HFFc6 (cell line): ENCODE measurements around the gene SIDT2. TPM values are rescaled to one million over a fixed set of nuclear protein-coding genes. Genes with fewer than 3 reads are reported as not detected.

Experiments
- DNase-seq: peaks from one replicate; pipeline ENCODE4 v3.0.0-alpha.2; 2018
- H3K27ac Mint-ChIP-seq: 2 replicates; pipeline ENCODE4 v1.8.0; 2020; ENCODE audit warnings: mild to moderate bottlenecking, mixed read lengths
- H3K27me3 Mint-ChIP-seq: 2 replicates; pipeline ENCODE4 v1.8.0; 2021; ENCODE audit warnings: mild to moderate bottlenecking, moderate library complexity, mixed read lengths; ENCODE audit not compliant: insufficient read depth
- H3K36me3 Mint-ChIP-seq: 2 replicates; pipeline ENCODE4 v1.8.0; 2021; ENCODE audit warnings: low read depth, mixed read lengths
- H3K4me1 Mint-ChIP-seq: 2 replicates; pipeline ENCODE4 v1.8.0; 2020; ENCODE audit warnings: low read depth, mixed read lengths
- H3K4me3 Mint-ChIP-seq: 2 replicates; pipeline ENCODE4 v1.8.0; 2020; ENCODE audit warnings: mild to moderate bottlenecking, moderate library complexity, mixed read lengths
- H3K9me3 Mint-ChIP-seq: 2 replicates; pipeline ENCODE4 v1.8.0; 2020; ENCODE audit warnings: mild to moderate bottlenecking, mixed read lengths
- total RNA-seq, 6 experiments: library from RNA; stranded (reverse); fragmentation: NEBNext Ultra II Directional; extraction: Animal tissue kit (Norgen Biotek cat#: 25700); gene quantifications; 2 replicates in 1 of 6; 3 replicates in 5 of 6; pipeline ENCODE4 v1.2.3, GENCODE V29; 2021
- TF ChIP-seq, protein P1 (sequence below): fragments of 200-600 bp; sonication (generic); IDR thresholded peaks from 2 replicates; pipeline ENCODE4 v1.5.0; 2021; ENCODE audit warnings: antibody characterized with exemption, mild to moderate bottlenecking

The SIDT2 gene
- total RNA-seq, 6 experiments from 2014 or later, result 33.9 to 53.9 (median 37.7) TPM

DNA sequence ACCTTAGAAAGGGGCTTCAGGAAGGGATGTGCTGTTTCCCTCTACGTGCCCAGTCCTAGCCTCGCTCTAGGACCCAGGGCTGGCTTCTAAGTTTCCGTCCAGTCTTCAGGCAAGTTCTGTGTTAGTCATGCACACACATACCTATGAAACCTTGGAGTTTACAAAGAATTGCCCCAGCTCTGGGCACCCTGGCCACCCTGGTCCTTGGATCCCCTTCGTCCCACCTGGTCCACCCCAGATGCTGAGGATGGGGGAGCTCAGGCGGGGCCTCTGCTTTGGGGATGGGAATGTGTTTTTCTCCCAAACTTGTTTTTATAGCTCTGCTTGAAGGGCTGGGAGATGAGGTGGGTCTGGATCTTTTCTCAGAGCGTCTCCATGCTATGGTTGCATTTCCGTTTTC lies 18.5 kb downstream of the SIDT2 start:
- TF ChIP-seq, protein P1, sequence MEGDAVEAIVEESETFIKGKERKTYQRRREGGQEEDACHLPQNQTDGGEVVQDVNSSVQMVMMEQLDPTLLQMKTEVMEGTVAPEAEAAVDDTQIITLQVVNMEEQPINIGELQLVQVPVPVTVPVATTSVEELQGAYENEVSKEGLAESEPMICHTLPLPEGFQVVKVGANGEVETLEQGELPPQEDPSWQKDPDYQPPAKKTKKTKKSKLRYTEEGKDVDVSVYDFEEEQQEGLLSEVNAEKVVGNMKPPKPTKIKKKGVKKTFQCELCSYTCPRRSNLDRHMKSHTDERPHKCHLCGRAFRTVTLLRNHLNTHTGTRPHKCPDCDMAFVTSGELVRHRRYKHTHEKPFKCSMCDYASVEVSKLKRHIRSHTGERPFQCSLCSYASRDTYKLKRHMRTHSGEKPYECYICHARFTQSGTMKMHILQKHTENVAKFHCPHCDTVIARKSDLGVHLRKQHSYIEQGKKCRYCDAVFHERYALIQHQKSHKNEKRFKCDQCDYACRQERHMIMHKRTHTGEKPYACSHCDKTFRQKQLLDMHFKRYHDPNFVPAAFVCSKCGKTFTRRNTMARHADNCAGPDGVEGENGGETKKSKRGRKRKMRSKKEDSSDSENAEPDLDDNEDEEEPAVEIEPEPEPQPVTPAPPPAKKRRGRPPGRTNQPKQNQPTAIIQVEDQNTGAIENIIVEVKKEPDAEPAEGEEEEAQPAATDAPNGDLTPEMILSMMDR, result no peak
- H3K4me3 Mint-ChIP-seq, result no peak overlapping the region; the same call in 1 of the 2 replicates
- no peaks in the 10 kb centered on the region for H3K9me3 Mint-ChIP-seq
- peaks cover 11% of the 10 kb centered on the region for H3K27me3 Mint-ChIP-seq
- DNase-seq, result no peak
- peaks cover 29% of the 10 kb centered on the region for H3K36me3 Mint-ChIP-seq
- peak overlapping the region; percentile 95 for H3K27ac Mint-ChIP-seq
- H3K4me1 Mint-ChIP-seq, result peaks cover 40% of the 10 kb centered on the region

DNA sequence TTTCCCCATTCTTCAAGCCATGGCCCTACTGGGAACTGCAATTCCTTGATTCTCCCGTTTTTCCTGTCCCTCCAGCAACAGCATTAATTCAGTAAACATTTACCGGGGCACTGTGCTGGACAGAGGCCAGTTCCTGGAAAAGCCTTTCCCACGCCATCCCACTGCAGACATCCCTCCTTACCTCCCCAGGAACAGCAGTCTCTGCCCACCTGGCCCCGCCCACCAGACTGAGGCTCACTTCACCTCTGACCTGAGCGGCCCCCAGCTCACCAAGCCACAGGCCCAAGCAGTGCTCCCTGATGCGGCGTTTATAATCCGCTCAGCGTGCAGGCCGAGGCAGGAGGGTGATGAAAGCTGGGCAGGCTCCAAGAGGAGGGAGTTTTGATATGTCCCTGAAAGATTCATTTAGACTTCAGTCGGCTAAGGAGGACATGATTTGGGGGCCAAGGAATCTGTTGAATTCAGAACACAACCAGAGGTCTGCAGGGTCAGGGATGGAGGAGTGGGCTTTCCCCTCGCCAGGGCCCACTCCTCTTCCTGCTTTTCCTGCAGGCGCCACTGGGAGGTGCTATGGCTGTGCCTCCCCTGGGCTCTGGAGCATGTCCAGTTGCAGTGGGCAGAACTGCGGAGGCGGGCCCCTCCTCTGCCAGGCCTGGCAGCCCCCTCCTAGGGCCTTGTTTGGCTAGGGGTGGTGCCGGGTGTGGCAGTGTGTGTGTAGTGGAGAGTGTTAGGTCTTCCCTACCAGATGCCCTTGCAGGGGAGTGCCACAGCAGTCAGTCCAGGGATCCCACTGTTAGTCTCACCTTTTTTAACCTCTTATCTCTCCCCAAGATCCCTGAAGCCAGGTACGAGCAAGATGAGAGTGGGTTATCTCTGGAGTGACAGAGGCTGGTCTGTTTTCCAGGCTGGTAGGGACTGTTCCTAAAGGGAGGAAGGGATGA lies 19.2 kb downstream of the SIDT2 start:
- Mint-ChIP-seq H3K9me3 (no peaks in the 10 kb centered on the region), H3K36me3 (peaks cover 29% of the 10 kb centered on the region), H3K4me3 (peak overlapping the region; percentile 93), H3K27me3 (peaks cover 11% of the 10 kb centered on the region), H3K27ac (peak overlapping the region; percentile 95), H3K4me1 (peaks cover 48% of the 10 kb centered on the region)
- no peak for DNase-seq
- TF ChIP-seq, protein P1, result peak; percentile 70

DNA sequence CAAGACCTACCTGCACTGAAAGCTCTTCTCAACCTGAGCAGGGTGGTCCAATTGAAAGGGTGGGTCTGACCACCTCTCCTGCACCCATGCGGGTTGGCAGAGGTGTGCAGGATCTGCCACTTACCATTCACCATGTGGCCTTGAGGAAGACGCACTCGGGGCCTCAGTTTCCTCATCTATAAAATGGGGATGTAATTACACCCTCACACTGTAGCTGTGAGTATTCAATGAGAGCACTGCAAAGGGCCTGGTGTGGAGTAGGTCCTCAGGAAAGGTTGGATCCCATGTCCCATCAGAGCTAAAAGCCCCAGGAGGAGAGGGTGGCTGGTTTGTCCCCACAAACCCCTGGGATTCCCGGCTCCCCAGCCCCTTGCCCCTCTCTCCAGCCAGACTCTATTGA lies 20.1 kb downstream of the SIDT2 start:
- Mint-ChIP-seq H3K4me1 (peaks cover 57% of the 10 kb centered on the region), H3K9me3 (no peaks in the 10 kb centered on the region), H3K27ac (peak overlapping the region; percentile 95), H3K27me3 (peaks cover 9% of the 10 kb centered on the region), H3K36me3 (peaks cover 34% of the 10 kb centered on the region), H3K4me3 (peak overlapping the region; percentile 93)
- DNase-seq, result no peak
- TF ChIP-seq, protein P1, result no peak

DNA sequence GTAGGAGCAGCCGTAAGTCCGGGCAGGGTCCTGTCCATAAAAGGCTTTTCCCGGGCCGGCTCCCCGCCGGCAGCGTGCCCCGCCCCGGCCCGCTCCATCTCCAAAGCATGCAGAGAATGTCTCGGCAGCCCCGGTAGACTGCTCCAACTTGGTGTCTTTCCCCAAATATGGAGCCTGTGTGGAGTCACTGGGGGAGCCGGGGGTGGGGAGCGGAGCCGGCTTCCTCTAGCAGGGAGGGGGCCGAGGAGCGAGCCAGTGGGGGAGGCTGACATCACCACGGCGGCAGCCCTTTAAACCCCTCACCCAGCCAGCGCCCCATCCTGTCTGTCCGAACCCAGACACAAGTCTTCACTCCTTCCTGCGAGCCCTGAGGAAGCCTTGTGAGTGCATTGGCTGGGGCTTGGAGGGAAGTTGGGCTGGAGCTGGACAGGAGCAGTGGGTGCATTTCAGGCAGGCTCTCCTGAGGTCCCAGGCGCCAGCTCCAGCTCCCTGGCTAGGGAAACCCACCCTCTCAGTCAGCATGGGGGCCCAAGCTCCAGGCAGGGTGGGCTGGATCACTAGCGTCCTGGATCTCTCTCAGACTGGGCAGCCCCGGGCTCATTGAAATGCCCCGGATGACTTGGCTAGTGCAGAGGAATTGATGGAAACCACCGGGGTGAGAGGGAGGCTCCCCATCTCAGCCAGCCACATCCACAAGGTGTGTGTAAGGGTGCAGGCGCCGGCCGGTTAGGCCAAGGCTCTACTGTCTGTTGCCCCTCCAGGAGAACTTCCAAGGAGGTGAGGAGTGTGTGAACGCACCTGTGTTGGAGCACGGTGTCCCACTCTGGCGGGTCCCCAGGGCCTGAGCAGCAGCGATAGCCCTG lies 20.7 kb downstream of the SIDT2 start, which contains the start of gene TAGLN:
TAGLN (plus strand) TSS at position 318 of the 863 bp plus-strand sequence. CDS start 3,644 bp downstream, outside the sequence.
- DNase-seq, result peak; percentile 94
- H3K36me3 Mint-ChIP-seq, result peaks cover 39% of the 10 kb centered on the region
- TF ChIP-seq, protein P1, result no peak
- peak within 1 kb of the TSS; percentile 93 for H3K4me3 Mint-ChIP-seq
- H3K4me1 Mint-ChIP-seq, result peaks cover 63% of the 10 kb centered on the region
- H3K9me3 Mint-ChIP-seq, result no peaks in the 10 kb centered on the region
- H3K27ac Mint-ChIP-seq, result peak within 1 kb of the TSS; percentile 95
- H3K27me3 Mint-ChIP-seq, result peaks cover 9% of the 10 kb centered on the region
